Activated CD4-positive, alpha-beta memory T cell treated with anti-CD3 and anti-CD28 coated beads for 36 hours (primary cell): ENCODE measurements around the gene DGCR2. TPM values are rescaled to one million over a fixed set of nuclear protein-coding genes. Genes with fewer than 3 reads are reported as not detected.

Experiments used
- CTCF ChIA-PET: fragments of 350-600 bp; sonication (Branson Sonifier 250); formaldehyde crosslinking; loops from one replicate; lab custom pipeline; 2021; ENCODE audit warnings: antibody characterized with exemption, inconsistent platforms; lab: Charles Lee
- POLR2A ChIA-PET: fragments of 350-600 bp; sonication (Branson Sonifier 250); formaldehyde crosslinking; loops from one replicate; lab custom pipeline; 2021; ENCODE audit warnings: antibody characterized with exemption; lab: Charles Lee
- DNase-seq: peaks from one replicate; pipeline ENCODE4 v3.0.0-alpha.2; 2020
- H3K27ac Mint-ChIP-seq: one replicate; pipeline ENCODE4 v1.8.0; 2021; ENCODE audit warnings: mixed read lengths
- H3K27me3 Mint-ChIP-seq: one replicate; pipeline ENCODE4 v1.8.0; 2021; ENCODE audit warnings: mixed read lengths
- H3K36me3 Mint-ChIP-seq: one replicate; pipeline ENCODE4 v1.8.0; 2021; ENCODE audit warnings: mixed read lengths
- H3K4me1 Mint-ChIP-seq: one replicate; pipeline ENCODE4 v1.8.0; 2021; ENCODE audit warnings: low read depth, mixed read lengths
- H3K4me3 Mint-ChIP-seq: one replicate; pipeline ENCODE4 v1.8.0; 2021; ENCODE audit warnings: mild to moderate bottlenecking, mixed read lengths
- H3K9me3 Mint-ChIP-seq: one replicate; pipeline ENCODE4 v1.8.0; 2021; ENCODE audit warnings: mixed read lengths
- intact Hi-C: fragments of 100-400 bp; cut with micrococcal nuclease; formaldehyde crosslinking; loops from one replicate; pipeline ENCODE4 v1.15.1; 2023
- total RNA-seq, 2 experiments: library from RNA; stranded (reverse); gene quantifications; one replicate each; pipeline ENCODE4 v1.2.3, GENCODE V29; 2021

The DGCR2 gene
- total RNA-seq, 2 experiments from 2014 or later = 17.4 to 17.6 TPM

- Mint-ChIP-seq H3K27me3 (no peaks in the 10 kb centered on the region), H3K4me1 (no peaks in the 10 kb centered on the region), H3K9me3 (no peaks in the 10 kb centered on the region), H3K27ac (no peak overlapping the region), H3K36me3 (peaks cover 18% of the 10 kb centered on the region), H3K4me3 (no peak overlapping the region)
- ChIA-PET POLR2A (no interaction called here), CTCF (interaction anchor here (1.0 kb wide), 1 partner anchor 9 kb away, joined by 4 read pairs; no protein-coding TSS in a partner anchor)
- intact Hi-C loops = no loop called here
- DNase-seq = no peak
These were observed 54.4 kb downstream of the DGCR2 start for GRCh38 chr22:19067696-19068348.

- ChIA-PET CTCF (interaction anchor here (1.0 kb wide), 1 partner anchor 10 kb away, joined by 4 read pairs; no protein-coding TSS in a partner anchor), POLR2A (no interaction called here)
- intact Hi-C loops = no loop called here
- Mint-ChIP-seq H3K4me1 (no peaks in the 10 kb centered on the region), H3K27ac (no peak overlapping the region), H3K36me3 (peaks cover 23% of the 10 kb centered on the region), H3K4me3 (no peak overlapping the region), H3K27me3 (no peaks in the 10 kb centered on the region), H3K9me3 (no peaks in the 10 kb centered on the region)
- DNase-seq = no peak
These were observed 55.5 kb downstream of the DGCR2 start for GRCh38 chr22:19066531-19067271.

- H3K4me3 Mint-ChIP-seq = no peak overlapping the region
These were observed 56.3 kb downstream of the DGCR2 start for GRCh38 chr22:19065929-19066328.

GRCh38 chr22:19065298-19065859 is 56.8 kb downstream of the DGCR2 start:
- Mint-ChIP-seq H3K27me3 (no peaks in the 10 kb centered on the region), H3K4me1 (no peaks in the 10 kb centered on the region), H3K36me3 (peaks cover 18% of the 10 kb centered on the region), H3K9me3 (no peaks in the 10 kb centered on the region), H3K4me3 (no peak overlapping the region), H3K27ac (no peak overlapping the region)
- ChIA-PET CTCF (no interaction called here), POLR2A (no interaction called here)
- intact Hi-C loops = no loop called here
- DNase-seq = no peak

More at GRCh38 chr22:19065929-19066328, 56.3 kb downstream of the DGCR2 start:
- DNase-seq = no peak
- Mint-ChIP-seq H3K9me3 (no peaks in the 10 kb centered on the region), H3K27me3 (no peaks in the 10 kb centered on the region), H3K36me3 (peaks cover 16% of the 10 kb centered on the region), H3K27ac (no peak overlapping the region), H3K4me1 (no peaks in the 10 kb centered on the region)
- CTCF ChIA-PET = no interaction called here
- intact Hi-C loops = no loop called here
- POLR2A ChIA-PET = no interaction called here

- Mint-ChIP-seq H3K36me3 (peaks cover 17% of the 10 kb centered on the region), H3K4me1 (no peaks in the 10 kb centered on the region), H3K4me3 (no peak overlapping the region), H3K27me3 (no peaks in the 10 kb centered on the region), H3K9me3 (no peaks in the 10 kb centered on the region), H3K27ac (no peak overlapping the region)
- DNase-seq = no peak
- intact Hi-C loops = no loop called here
- ChIA-PET CTCF (no interaction called here), POLR2A (interaction anchor here (0.6 kb wide), 1 partner anchor 150 kb away, joined by 3 read pairs; no protein-coding TSS in a partner anchor)
These were observed 57.7 kb downstream of the DGCR2 start for GRCh38 chr22:19064354-19065054.

- DNase-seq = no peak
- intact Hi-C loops = no loop called here
- Mint-ChIP-seq H3K36me3 (peaks cover 18% of the 10 kb centered on the region), H3K9me3 (no peaks in the 10 kb centered on the region), H3K4me3 (no peak overlapping the region), H3K4me1 (no peaks in the 10 kb centered on the region), H3K27ac (no peak overlapping the region), H3K27me3 (no peaks in the 10 kb centered on the region)
- ChIA-PET POLR2A (interaction anchor here (0.6 kb wide), 1 partner anchor 151 kb away, joined by 3 read pairs; no protein-coding TSS in a partner anchor), CTCF (no interaction called here)
These were observed 58.4 kb downstream of the DGCR2 start for GRCh38 chr22:19063581-19064353.

- POLR2A ChIA-PET = no interaction called here
- no peaks in the 10 kb centered on the region for H3K9me3 Mint-ChIP-seq
- intact Hi-C loops = no loop called here
- no peak overlapping the region for H3K4me3 Mint-ChIP-seq
- peaks cover 23% of the 10 kb centered on the region for H3K36me3 Mint-ChIP-seq
- H3K27me3 Mint-ChIP-seq = no peaks in the 10 kb centered on the region
- DNase-seq = no peak
- H3K27ac Mint-ChIP-seq = no peak overlapping the region
- H3K4me1 Mint-ChIP-seq = no peaks in the 10 kb centered on the region
- CTCF ChIA-PET = no interaction called here
These were observed 59.3 kb downstream of the DGCR2 start for GRCh38 chr22:19062943-19063308.

- POLR2A ChIA-PET = no interaction called here
- Mint-ChIP-seq H3K27ac (no peak overlapping the region), H3K36me3 (peaks cover 23% of the 10 kb centered on the region), H3K4me1 (no peaks in the 10 kb centered on the region), H3K9me3 (no peaks in the 10 kb centered on the region), H3K27me3 (no peaks in the 10 kb centered on the region), H3K4me3 (no peak overlapping the region)
- CTCF ChIA-PET = no interaction called here
- intact Hi-C loops = no loop called here
- DNase-seq = peak; percentile 3
These were observed 59.9 kb downstream of the DGCR2 start for GRCh38 chr22:19062139-19062942.

- ChIA-PET CTCF (no interaction called here), POLR2A (no interaction called here)
- Mint-ChIP-seq H3K4me3 (no peak overlapping the region), H3K27ac (no peak overlapping the region), H3K27me3 (no peaks in the 10 kb centered on the region), H3K36me3 (peaks cover 23% of the 10 kb centered on the region), H3K4me1 (no peaks in the 10 kb centered on the region), H3K9me3 (no peaks in the 10 kb centered on the region)
- peak; percentile 2 for DNase-seq
- intact Hi-C loops = no loop called here
These were observed 60.6 kb downstream of the DGCR2 start for GRCh38 chr22:19061471-19062138.

- intact Hi-C loops = no loop called here
- H3K9me3 Mint-ChIP-seq = no peaks in the 10 kb centered on the region
- POLR2A ChIA-PET = no interaction called here
- CTCF ChIA-PET = no interaction called here
- no peak overlapping the region for H3K27ac Mint-ChIP-seq
- peaks cover 26% of the 10 kb centered on the region for H3K36me3 Mint-ChIP-seq
- DNase-seq = peak; percentile 5
- H3K4me1 Mint-ChIP-seq = no peaks in the 10 kb centered on the region
- H3K27me3 Mint-ChIP-seq = no peaks in the 10 kb centered on the region
- H3K4me3 Mint-ChIP-seq = no peak overlapping the region
These were observed 61.7 kb downstream of the DGCR2 start for GRCh38 chr22:19060356-19061009.
